ENCODE results near the gene PSMB9. TPM values are rescaled to one million over a fixed set of nuclear protein-coding genes. Genes with fewer than 3 reads are reported as not detected.

PSMB9 gene
- total and polyA plus RNA-seq, 7 donors: 10.2 to 233 (median 23.2) TPM

GRCh38 chr6:32849126-32849525, 4.9 kb upstream of the PSMB9 start:
- Histone ChIP-seq H3K27me3 (no peaks in the 10 kb centered on the region), H3K9me3 (no peaks in the 10 kb centered on the region), H3K36me3 (peaks cover 20 to 64% (median 40%) of the 10 kb centered on the region in 4 donors), H3K4me1 (peaks cover 0 to 26% (median 21%) of the 10 kb centered on the region in 4 donors), H3K4me3 (no peak overlapping the region), H3K27ac (no peak overlapping the region)
- intact Hi-C loops (cut with DNase I): no loop called here
- TF ChIP-seq EP300 (IDR thresholded peaks at IDR 0.05): no peak
- no peak for TF ChIP-seq POLR2A (IDR thresholded peaks at IDR 0.05)
- no peak for TF ChIP-seq POLR2AphosphoS5 (IDR thresholded peaks at IDR 0.05)
- TF ChIP-seq CTCF (IDR thresholded peaks at IDR 0.05): no peak
- no peak for DNase-seq
- WGBS, 2 donors: 80 to 81% methylated on average over 6 of the region's 6 CpGs

GRCh38 chr6:32851025-32851424, 3.0 kb upstream of the PSMB9 start:
- H3K4me3 ChIP-seq: no peak overlapping the region
- H3K4me1 ChIP-seq: peaks cover 0 to 32% (median 26%) of the 10 kb centered on the region in 4 donors
- intact Hi-C loops (cut with DNase I): loop anchor here (5.0 kb wide), 1 partner anchor 356 kb away; the partner anchor contains the start of gene RING1
- TF ChIP-seq POLR2A (IDR thresholded peaks at IDR 0.05) (no peak), POLR2AphosphoS5 (IDR thresholded peaks at IDR 0.05) (no peak), CTCF (IDR thresholded peaks at IDR 0.05) (no peak), EP300 (IDR thresholded peaks at IDR 0.05) (no peak)
- H3K36me3 ChIP-seq: peaks cover 20 to 57% (median 37%) of the 10 kb centered on the region in 4 donors
- DNase-seq: no peak
- WGBS, 2 donors: 87 to 91% methylated on average over 4 of the region's 4 CpGs
- no peaks in the 10 kb centered on the region for H3K9me3 ChIP-seq
- H3K27ac ChIP-seq: peak overlapping the region; percentile 96 to 99 (median 98)
- no peaks in the 10 kb centered on the region for H3K27me3 ChIP-seq

- WGBS, 2 donors: 41 to 43% methylated on average over 23 of the region's 23 CpGs
- Histone ChIP-seq H3K27me3 (no peaks in the 10 kb centered on the region), H3K27ac (peak overlapping the region; percentile 96 to 99 (median 98)), H3K9me3 (no peaks in the 10 kb centered on the region), H3K4me1 (peaks cover 0 to 35% (median 26%) of the 10 kb centered on the region in 4 donors), H3K4me3 (peak overlapping the region; percentile 80 to 90 (median 82)), H3K36me3 (peaks cover 12 to 46% (median 28%) of the 10 kb centered on the region in 4 donors)
- intact Hi-C loops (cut with DNase I): loop anchor here (5.0 kb wide), 1 partner anchor 355 kb away; the partner anchor contains the start of gene RING1
- peak; percentile 79 for DNase-seq
- TF ChIP-seq CTCF (IDR thresholded peaks at IDR 0.05) (no peak), POLR2AphosphoS5 (IDR thresholded peaks at IDR 0.05) (peak in 1 of 4 donors; percentile 24)
Measured at GRCh38 chr6:32852018-32852843, 1.8 kb upstream of the PSMB9 start.

GRCh38 chr6:32852844-32853540, 1.0 kb upstream of the PSMB9 start:
- Histone ChIP-seq H3K9me3 (no peaks in the 10 kb centered on the region), H3K27me3 (no peaks in the 10 kb centered on the region), H3K36me3 (peaks cover 12 to 46% (median 27%) of the 10 kb centered on the region in 4 donors), H3K27ac (peak overlapping the region; percentile 96 to 99 (median 98)), H3K4me1 (peaks cover 0 to 35% (median 26%) of the 10 kb centered on the region in 4 donors), H3K4me3 (peak overlapping the region; percentile 80 to 90 (median 82))
- 0% methylated on average over 41 of the region's 41 CpGs for WGBS, 2 donors
- no peak for TF ChIP-seq EP300 (IDR thresholded peaks at IDR 0.05)
- TF ChIP-seq POLR2A (IDR thresholded peaks at IDR 0.05): peak in 1 of 2 donors; percentile 15
- peak in 1 of 4 donors; percentile 47 for TF ChIP-seq POLR2AphosphoS5 (IDR thresholded peaks at IDR 0.05)
- no peak for TF ChIP-seq CTCF (IDR thresholded peaks at IDR 0.05)
- intact Hi-C loops (cut with DNase I): loop anchor here (1.0 to 5.0 kb wide), 2 partner anchors 15 to 354 kb away; partner anchors contain the start of genes RING1 and TAP2
- peak; percentile 80 for DNase-seq

Data from sigmoid colon (tissue), 7 donors.